Measurements from ENCODE around the gene ZNF416. TPM values are rescaled to one million over a fixed set of nuclear protein-coding genes. Genes with fewer than 3 reads are reported as not detected.
A peak's percentile ranks its signal among the peaks of the same experiment; 100 is the strongest.

Gene ZNF416
- total RNA-seq, 4 donors from 2014 or later, result 6.7 to 10.2 (median 8.4) TPM

- intact Hi-C loops (cut with DNase I; ENCODE audit: low total_unique reads), result no loop called here
- WGBS, 2 donors, result 88 to 94% methylated on average over 4 of the region's 4 CpGs
- no peak for TF ChIP-seq POLR2A (IDR thresholded peaks at IDR 0.05)
- TF ChIP-seq, protein P1, sequence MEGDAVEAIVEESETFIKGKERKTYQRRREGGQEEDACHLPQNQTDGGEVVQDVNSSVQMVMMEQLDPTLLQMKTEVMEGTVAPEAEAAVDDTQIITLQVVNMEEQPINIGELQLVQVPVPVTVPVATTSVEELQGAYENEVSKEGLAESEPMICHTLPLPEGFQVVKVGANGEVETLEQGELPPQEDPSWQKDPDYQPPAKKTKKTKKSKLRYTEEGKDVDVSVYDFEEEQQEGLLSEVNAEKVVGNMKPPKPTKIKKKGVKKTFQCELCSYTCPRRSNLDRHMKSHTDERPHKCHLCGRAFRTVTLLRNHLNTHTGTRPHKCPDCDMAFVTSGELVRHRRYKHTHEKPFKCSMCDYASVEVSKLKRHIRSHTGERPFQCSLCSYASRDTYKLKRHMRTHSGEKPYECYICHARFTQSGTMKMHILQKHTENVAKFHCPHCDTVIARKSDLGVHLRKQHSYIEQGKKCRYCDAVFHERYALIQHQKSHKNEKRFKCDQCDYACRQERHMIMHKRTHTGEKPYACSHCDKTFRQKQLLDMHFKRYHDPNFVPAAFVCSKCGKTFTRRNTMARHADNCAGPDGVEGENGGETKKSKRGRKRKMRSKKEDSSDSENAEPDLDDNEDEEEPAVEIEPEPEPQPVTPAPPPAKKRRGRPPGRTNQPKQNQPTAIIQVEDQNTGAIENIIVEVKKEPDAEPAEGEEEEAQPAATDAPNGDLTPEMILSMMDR (IDR thresholded peaks at IDR 0.05), result no peak
- DNase-seq (ENCODE audit: low spot score in 2 of 2), result no peak
- H3K4me3 ChIP-seq (ENCODE audit: low read depth, poor library complexity, severe bottlenecking), result no peak overlapping the region
Measured at GRCh38 chr19:57611113-57611512, 32.4 kb upstream of the ZNF416 start.

GRCh38 chr19:57606931-57607330, 28.2 kb upstream of the ZNF416 start:
- TF ChIP-seq, protein P1 (IDR thresholded peaks at IDR 0.05), result no peak
- TF ChIP-seq POLR2A (IDR thresholded peaks at IDR 0.05), result no peak
- H3K4me3 ChIP-seq (ENCODE audit: low read depth, poor library complexity, severe bottlenecking), result no peak overlapping the region
- 96 to 98% methylated on average over 5 of the region's 5 CpGs for WGBS, 2 donors
- DNase-seq (ENCODE audit: low spot score in 2 of 2), result no peak
- intact Hi-C loops (cut with DNase I; ENCODE audit: low total_unique reads), result no loop called here

GRCh38 chr19:57599761-57600383, 21.2 kb upstream of the ZNF416 start, which contains the start of gene ZNF530:
Gene ZNF530 (plus strand): TSS chr19:57599885. CDS start chr19:57604346, 4,461 bp downstream.
- WGBS, 2 donors, result 0 to 1% methylated on average over 17 to 53 of the region's 53 CpGs
- H3K4me3 ChIP-seq (ENCODE audit: low read depth, poor library complexity, severe bottlenecking), result peak within 1 kb of the TSS; percentile 81
- no peak for TF ChIP-seq POLR2A (IDR thresholded peaks at IDR 0.05)
- TF ChIP-seq, protein P1 (IDR thresholded peaks at IDR 0.05), result no peak
- intact Hi-C loops (cut with DNase I; ENCODE audit: low total_unique reads), result no loop called here
- DNase-seq (ENCODE audit: low spot score in 2 of 2), result peak; percentile 91 to 98

DNA sequence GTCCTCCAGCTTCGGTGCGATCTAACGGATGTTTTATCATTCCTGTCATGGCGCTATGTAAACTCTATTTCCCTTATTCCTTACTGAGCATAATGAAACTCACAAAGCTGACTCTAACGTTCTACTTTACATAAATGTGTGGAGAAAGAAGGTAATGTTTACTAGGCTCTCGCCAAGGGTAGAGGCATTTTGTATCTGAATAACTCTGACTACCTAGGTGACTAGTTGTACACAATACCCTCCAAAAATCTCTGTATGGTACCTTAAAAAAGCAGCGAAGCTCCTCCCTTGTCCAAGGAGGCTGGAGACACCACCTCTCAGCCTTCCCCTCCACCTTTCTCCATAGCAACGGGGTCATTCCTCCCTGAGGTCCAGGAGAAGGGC, 20.7 kb upstream of the ZNF416 start:
- DNase-seq (ENCODE audit: low spot score in 2 of 2), result no peak
- intact Hi-C loops (cut with DNase I; ENCODE audit: low total_unique reads), result no loop called here
- TF ChIP-seq, protein P1 (IDR thresholded peaks at IDR 0.05), result no peak
- TF ChIP-seq POLR2A (IDR thresholded peaks at IDR 0.05), result no peak
- H3K4me3 ChIP-seq (ENCODE audit: low read depth, poor library complexity, severe bottlenecking), result peak overlapping the region; percentile 81
- 57% methylated on average over 8 of the region's 8 CpGs for whole genome bisulfite sequencing, 2 donors

GRCh38 chr19:57587529-57587928, 8.8 kb upstream of the ZNF416 start:
- whole genome bisulfite sequencing, 2 donors, result 90 to 96% methylated on average over 1 of the region's 1 CpG
- no peak overlapping the region for H3K4me3 ChIP-seq (ENCODE audit: low read depth, poor library complexity, severe bottlenecking)
- no peak for TF ChIP-seq POLR2A (IDR thresholded peaks at IDR 0.05)
- TF ChIP-seq, protein P1 (IDR thresholded peaks at IDR 0.05), result no peak
- intact Hi-C loops (cut with DNase I; ENCODE audit: low total_unique reads), result no loop called here
- no peak for DNase-seq (ENCODE audit: low spot score in 2 of 2)

All from lower leg skin (tissue), 4 donors.